Upper lobe of right lung (tissue), 1 donor: ENCODE data around the gene ASTN2. TPM values are rescaled to one million over a fixed set of nuclear protein-coding genes. Genes with fewer than 3 reads are reported as not detected.

Source experiments
- ATAC-seq: fragments of 200-7000 bp; cut with Tn5 transposase; one replicate; pipeline ENCODE4 v1.9.1; 2020; ENCODE audit warnings: mild to moderate bottlenecking, moderate library complexity
- DNase-seq: peaks from one replicate; pipeline ENCODE4 v3.0.0-alpha.2; 2020
- H3K27ac ChIP-seq: fragments of 200-600 bp; one replicate; pipeline ENCODE4 v1.8.0; 2022
- H3K27me3 ChIP-seq: fragments of 200-600 bp; one replicate; pipeline ENCODE4 v1.8.0; 2022; ENCODE audit warnings: mild to moderate bottlenecking
- H3K36me3 ChIP-seq: fragments of 200-600 bp; one replicate; pipeline ENCODE4 v1.8.0; 2022
- H3K4me1 ChIP-seq: fragments of 200-600 bp; one replicate; pipeline ENCODE4 v1.8.0; 2022
- H3K4me3 ChIP-seq: fragments of 200-600 bp; one replicate; pipeline ENCODE4 v1.8.0; 2022; ENCODE audit warnings: mild to moderate bottlenecking
- H3K9me3 ChIP-seq: fragments of 200-600 bp; one replicate; pipeline ENCODE4 v1.8.0; 2022
- CTCF ChIP-seq: fragments of 200-600 bp; IDR thresholded peaks from one replicate; pipeline ENCODE4 v1.8.0; 2022; ENCODE audit warnings: antibody characterized with exemption
- intact Hi-C: fragments of 100-400 bp; cut with DNase I; formaldehyde crosslinking; loops from one replicate; pipeline ENCODE4 v1.11.0; 2022
- total RNA-seq: library from RNA; stranded (reverse); fragmentation: NEBNext Ultra II Directional; extraction: Animal tissue kit (Norgen Biotek cat#: 25700); gene quantifications from one replicate; pipeline ENCODE4 v1.2.1, GENCODE V29; 2021
- donor health status: DM: no; HTN: yes; CAD: no; lungs with severe emphysema.

ASTN2 gene
- total RNA-seq, 1 donor from 2014 or later, result 3.8 TPM

- ATAC-seq, result no peak
Measured at GRCh38 chr9:116663581-116663980, 751.3 kb downstream of the ASTN2 start.

GRCh38 chr9:116662646-116663310, 752.1 kb downstream of the ASTN2 start:
- Histone ChIP-seq H3K36me3 (no peaks in the 10 kb centered on the region), H3K27ac (peak overlapping the region; percentile 71), H3K4me1 (no peaks in the 10 kb centered on the region), H3K4me3 (no peak overlapping the region), H3K27me3 (no peaks in the 10 kb centered on the region), H3K9me3 (no peaks in the 10 kb centered on the region)
- DNase-seq (no peak), ATAC-seq (no peak)
- intact Hi-C loops, result no loop called here
- TF ChIP-seq CTCF, result no peak

More at GRCh38 chr9:116663581-116663980, 751.3 kb downstream of the ASTN2 start:
- intact Hi-C loops, result no loop called here
- Histone ChIP-seq H3K4me1 (no peaks in the 10 kb centered on the region), H3K9me3 (no peaks in the 10 kb centered on the region), H3K4me3 (no peak overlapping the region), H3K36me3 (no peaks in the 10 kb centered on the region), H3K27me3 (no peaks in the 10 kb centered on the region), H3K27ac (peak overlapping the region; percentile 71)
- no peak for TF ChIP-seq CTCF
- DNase-seq, result no peak

GRCh38 chr9:116661037-116661954, 753.6 kb downstream of the ASTN2 start:
- H3K27ac ChIP-seq, result no peak overlapping the region
- intact Hi-C loops, result no loop called here
- ATAC-seq, result peak; percentile 93

GRCh38 chr9:116658265-116658664, 756.6 kb downstream of the ASTN2 start:
- no peak for ATAC-seq
- no peak overlapping the region for H3K4me3 ChIP-seq
- no peak overlapping the region for H3K27ac ChIP-seq
- H3K4me1 ChIP-seq, result peaks cover 3% of the 10 kb centered on the region
- H3K36me3 ChIP-seq, result no peaks in the 10 kb centered on the region
- no peak for DNase-seq
- no peaks in the 10 kb centered on the region for H3K9me3 ChIP-seq
- H3K27me3 ChIP-seq, result no peaks in the 10 kb centered on the region
- TF ChIP-seq CTCF, result no peak
- intact Hi-C loops, result no loop called here

More at GRCh38 chr9:116661037-116661954, 753.6 kb downstream of the ASTN2 start:
- peak; percentile 76 for TF ChIP-seq CTCF
- H3K4me3 ChIP-seq, result no peak overlapping the region
- DNase-seq, result no peak
- no peaks in the 10 kb centered on the region for H3K27me3 ChIP-seq
- H3K36me3 ChIP-seq, result no peaks in the 10 kb centered on the region
- no peaks in the 10 kb centered on the region for H3K9me3 ChIP-seq
- H3K4me1 ChIP-seq, result no peaks in the 10 kb centered on the region

GRCh38 chr9:116656977-116657376, 757.9 kb downstream of the ASTN2 start:
- H3K27me3 ChIP-seq, result no peaks in the 10 kb centered on the region
- H3K9me3 ChIP-seq, result no peaks in the 10 kb centered on the region
- peaks cover 3% of the 10 kb centered on the region for H3K4me1 ChIP-seq
- no peak overlapping the region for H3K4me3 ChIP-seq
- ATAC-seq (peak; percentile 31), DNase-seq (no peak)
- no peak for TF ChIP-seq CTCF
- no peaks in the 10 kb centered on the region for H3K36me3 ChIP-seq
- intact Hi-C loops, result no loop called here
- H3K27ac ChIP-seq, result no peak overlapping the region
